Karpas-422 (cell line): Measurements from ENCODE around the gene RAD51B. TPM values are rescaled to one million over a fixed set of nuclear protein-coding genes. Genes with fewer than 3 reads are reported as not detected.

Source experiments
- DNase-seq: peaks from one replicate; pipeline ENCODE4 v3.0.0-alpha.2; 2015
- H2AFZ ChIP-seq: fragments of 200-600 bp; sonication (generic); 2 replicates; pipeline ENCODE4 v1.6.1; 2014; ENCODE audit warnings: antibody characterized with exemption, low read length, mixed read lengths
- H3K27ac ChIP-seq: fragments of 200-600 bp; sonication (generic); 2 replicates; pipeline ENCODE4 v1.5.1; 2014; ENCODE audit warnings: mild to moderate bottlenecking, low read length, moderate library complexity
- H3K27me3 ChIP-seq: fragments of 200-600 bp; sonication (generic); 2 replicates; pipeline ENCODE4 v1.6.1; 2014; ENCODE audit warnings: low read length, mixed read lengths
- H3K36me3 ChIP-seq: fragments of 200-600 bp; sonication (generic); 2 replicates; pipeline ENCODE4 v1.6.1; 2014; ENCODE audit warnings: low read length, mixed read lengths; ENCODE audit not compliant: insufficient read depth
- H3K4me1 ChIP-seq: fragments of 200-600 bp; sonication (generic); 2 replicates; pipeline ENCODE4 v1.6.1; 2014; ENCODE audit warnings: mild to moderate bottlenecking, low read length, mixed read lengths
- H3K4me2 ChIP-seq: fragments of 200-600 bp; sonication (generic); 2 replicates; pipeline ENCODE4 v1.6.1; 2014; ENCODE audit warnings: low read length, low read depth, mild to moderate bottlenecking; ENCODE audit not compliant: poor library complexity, severe bottlenecking
- H3K4me3 ChIP-seq: fragments of 200-600 bp; sonication (generic); 2 replicates; pipeline ENCODE4 v1.5.1; 2014; ENCODE audit warnings: mild to moderate bottlenecking, antibody characterized with exemption, low read length, mixed read lengths
- H3K79me2 ChIP-seq: fragments of 200-600 bp; sonication (generic); 2 replicates; pipeline ENCODE4 v1.6.1; 2014; ENCODE audit warnings: mild to moderate bottlenecking, low read length, mixed read lengths
- H3K9ac ChIP-seq: fragments of 200-600 bp; sonication (generic); 2 replicates; pipeline ENCODE4 v1.6.0; 2014; ENCODE audit warnings: low read length
- H3K9me2 ChIP-seq: fragments of 200-600 bp; sonication (generic), shearing (Covaris generic); replicated peaks from 2 replicates; pipeline ENCODE4 v1.6.0; 2014; ENCODE audit warnings: mild to moderate bottlenecking, low read length, moderate library complexity; ENCODE audit not compliant: insufficient read depth
- H3K9me3 ChIP-seq: fragments of 300-700, 200-600 bp; sonication (generic); 2 replicates; pipeline ENCODE4 v1.6.1; 2014; ENCODE audit warnings: low read length, mixed read lengths
- H4K20me1 ChIP-seq: fragments of 200-600 bp; sonication (generic); 2 replicates; pipeline ENCODE4 v1.6.1; 2014; ENCODE audit warnings: mild to moderate bottlenecking, antibody characterized with exemption, low read length, low read depth; ENCODE audit not compliant: insufficient read depth
- total RNA-seq: library from RNA; depleted of rRNA; stranded (reverse); fragments of >200 nt; shearing (Covaris generic); gene quantifications from 2 replicates; pipeline ENCODE4 v1.2.3, GENCODE V29; 2014; ENCODE audit warnings: low replicate concordance

RAD51B gene
- total RNA-seq, 1 experiment from 2014 or later, result 107 TPM

DNA sequence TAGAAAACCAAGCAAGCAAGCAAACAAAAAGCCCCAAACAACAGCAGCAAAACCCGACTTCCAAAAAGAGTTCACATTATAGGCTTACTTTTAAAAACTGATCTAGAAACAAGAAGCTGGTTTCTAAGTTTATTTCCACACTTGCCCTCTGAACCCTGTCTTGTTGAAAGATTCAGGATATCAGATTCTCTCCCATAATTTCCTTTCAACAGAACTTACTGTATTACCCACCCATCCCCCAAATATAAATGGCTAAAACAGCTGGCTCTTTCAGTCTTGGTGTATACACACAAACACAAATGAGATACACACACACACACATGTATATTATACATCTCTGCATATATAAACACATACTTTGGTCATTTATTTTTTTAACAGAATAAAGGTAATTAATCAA, 512.4 kb downstream of the RAD51B start:
- Histone ChIP-seq H3K36me3 (no peaks in the 10 kb centered on the region), H4K20me1 (no peaks in the 10 kb centered on the region), H3K9me3 (no peaks in the 10 kb centered on the region), H3K27me3 (no peaks in the 10 kb centered on the region), H3K4me2 (no peak overlapping the region), H2AFZ (no peak overlapping the region), H3K9ac (no peak overlapping the region), H3K4me3 (no peak overlapping the region), H3K9me2 (no peaks in the 10 kb centered on the region), H3K27ac (no peak overlapping the region), H3K4me1 (no peaks in the 10 kb centered on the region), H3K79me2 (no peaks in the 10 kb centered on the region)
- no peak for DNase-seq

DNA sequence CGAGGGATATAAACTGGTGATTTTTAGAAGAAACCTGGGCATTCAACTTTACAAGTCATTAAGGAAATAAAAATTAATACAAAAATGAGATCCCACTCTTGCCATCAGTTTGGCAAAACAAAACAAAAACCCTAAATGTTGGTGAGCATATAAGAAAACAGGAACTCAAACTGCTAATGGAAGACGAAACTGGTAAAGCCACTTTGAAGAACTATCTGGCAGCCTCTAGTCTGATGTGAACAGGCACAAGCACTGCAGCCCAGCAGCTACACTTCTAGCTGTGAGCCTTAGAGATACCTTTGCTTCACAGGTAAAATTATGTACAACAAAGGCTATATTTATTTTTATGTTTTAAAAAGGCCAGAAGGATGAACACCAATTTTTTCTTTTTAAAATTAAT, 513.7 kb downstream of the RAD51B start:
- H3K4me1 ChIP-seq, result no peaks in the 10 kb centered on the region
- no peaks in the 10 kb centered on the region for H3K27me3 ChIP-seq
- H3K4me2 ChIP-seq, result no peak overlapping the region
- no peak for DNase-seq
- no peaks in the 10 kb centered on the region for H3K9me2 ChIP-seq
- H3K27ac ChIP-seq, result no peak overlapping the region
- no peaks in the 10 kb centered on the region for H3K9me3 ChIP-seq
- H3K36me3 ChIP-seq, result no peaks in the 10 kb centered on the region
- no peak overlapping the region for H2AFZ ChIP-seq
- no peak overlapping the region for H3K4me3 ChIP-seq
- H4K20me1 ChIP-seq, result no peaks in the 10 kb centered on the region
- H3K9ac ChIP-seq, result no peak overlapping the region
- H3K79me2 ChIP-seq, result no peaks in the 10 kb centered on the region

DNA sequence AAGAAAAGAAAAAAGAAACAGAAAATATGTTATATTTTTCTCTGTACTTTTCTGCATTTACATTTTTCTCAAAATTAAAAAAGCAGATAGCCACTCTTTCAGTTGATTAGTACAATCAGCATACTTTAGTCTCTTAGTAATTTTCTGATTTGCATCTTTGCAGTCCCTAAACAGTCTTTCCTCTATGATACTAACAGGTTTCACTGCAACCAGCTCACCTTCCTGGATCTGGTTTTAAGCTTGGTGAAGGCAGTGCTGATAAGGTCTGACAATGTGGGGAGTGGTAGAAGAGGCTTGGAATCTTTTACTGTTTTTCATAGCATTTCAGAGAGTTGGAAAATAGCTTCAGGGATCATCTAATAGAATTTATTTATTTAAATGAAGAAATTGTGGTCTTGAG, 515.7 kb downstream of the RAD51B start:
- H4K20me1 ChIP-seq, result no peaks in the 10 kb centered on the region
- no peaks in the 10 kb centered on the region for H3K27me3 ChIP-seq
- H3K4me2 ChIP-seq, result no peak overlapping the region
- no peak for DNase-seq
- no peak overlapping the region for H3K4me3 ChIP-seq
- H3K9me3 ChIP-seq, result no peaks in the 10 kb centered on the region
- H3K9ac ChIP-seq, result no peak overlapping the region
- no peak overlapping the region for H3K27ac ChIP-seq
- H3K9me2 ChIP-seq, result no peaks in the 10 kb centered on the region
- H2AFZ ChIP-seq, result no peak overlapping the region
- no peaks in the 10 kb centered on the region for H3K36me3 ChIP-seq
- H3K79me2 ChIP-seq, result no peaks in the 10 kb centered on the region
- H3K4me1 ChIP-seq, result no peaks in the 10 kb centered on the region

DNA sequence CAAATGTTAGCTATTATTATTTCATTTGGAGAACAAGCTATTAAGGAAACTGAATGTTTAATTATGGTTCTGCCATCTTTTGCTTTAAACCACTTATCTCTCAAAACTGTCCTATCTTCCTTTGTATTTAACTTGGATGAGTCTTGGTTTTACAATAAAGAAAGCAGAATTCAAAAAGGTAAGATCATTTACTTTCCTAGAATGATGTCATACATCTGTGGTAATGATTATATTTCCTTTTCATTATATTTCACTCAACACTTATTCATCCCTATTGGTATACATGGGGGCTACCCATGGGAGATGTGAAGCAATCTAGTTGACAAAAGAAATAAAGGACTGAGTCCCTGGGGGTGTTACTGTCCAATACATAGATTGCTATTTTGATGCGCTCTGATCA, 516.6 kb downstream of the RAD51B start:
- no peaks in the 10 kb centered on the region for H3K4me1 ChIP-seq

DNA sequence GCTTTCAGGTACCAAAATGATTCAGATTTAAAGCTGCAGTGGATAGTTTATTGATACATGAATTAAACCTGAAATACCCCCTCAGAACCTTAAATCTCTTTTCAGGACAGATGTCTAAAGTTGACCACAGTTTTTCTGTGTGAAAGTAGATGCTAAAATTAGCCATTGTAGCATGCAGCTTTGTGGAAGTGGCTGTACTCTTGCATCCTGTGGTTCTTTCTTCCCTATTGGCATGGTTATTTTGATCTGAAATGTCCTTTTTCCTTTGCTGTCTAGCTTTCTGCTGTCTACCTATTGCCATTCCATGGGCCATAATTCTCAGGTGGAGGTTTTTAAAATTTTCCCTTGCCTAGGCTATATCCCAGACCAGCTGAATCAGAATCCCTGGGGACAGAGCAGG, 517.7 kb downstream of the RAD51B start:
- no peak overlapping the region for H3K4me3 ChIP-seq
- H3K27ac ChIP-seq, result no peak overlapping the region

More for the DNA sequence above, 516.6 kb downstream of the RAD51B start:
- no peak overlapping the region for H3K4me3 ChIP-seq
- no peaks in the 10 kb centered on the region for H3K9me2 ChIP-seq
- H3K9ac ChIP-seq, result no peak overlapping the region
- no peaks in the 10 kb centered on the region for H3K9me3 ChIP-seq
- H3K36me3 ChIP-seq, result no peaks in the 10 kb centered on the region
- no peaks in the 10 kb centered on the region for H3K27me3 ChIP-seq
- no peak for DNase-seq
- H3K27ac ChIP-seq, result no peak overlapping the region
- no peak overlapping the region for H2AFZ ChIP-seq
- H3K4me2 ChIP-seq, result no peak overlapping the region
- no peaks in the 10 kb centered on the region for H4K20me1 ChIP-seq
- H3K79me2 ChIP-seq, result no peaks in the 10 kb centered on the region

DNA sequence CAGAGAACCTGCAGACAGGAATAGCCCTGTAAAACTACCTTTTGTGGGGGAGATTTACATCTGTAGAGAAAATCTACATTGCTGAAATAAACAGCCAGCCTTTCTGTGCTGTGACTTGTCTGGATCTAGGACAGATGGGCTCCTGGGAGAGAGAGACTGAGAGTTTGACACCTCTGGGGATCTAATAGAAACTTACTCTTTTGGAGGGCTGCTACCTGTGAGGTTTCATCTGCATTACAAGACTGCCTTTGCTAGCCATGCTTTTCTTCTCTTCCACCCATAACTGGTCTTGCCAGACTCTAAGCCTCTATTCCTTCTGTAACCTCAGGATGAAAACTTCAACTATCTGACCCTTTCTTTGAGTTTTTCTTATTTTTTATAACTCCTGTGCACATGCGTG, 520.7 kb downstream of the RAD51B start:
- no peak for DNase-seq
- no peak overlapping the region for H3K4me2 ChIP-seq
- H3K27ac ChIP-seq, result no peak overlapping the region
- H3K9me3 ChIP-seq, result no peaks in the 10 kb centered on the region
- no peaks in the 10 kb centered on the region for H3K36me3 ChIP-seq
- no peak overlapping the region for H2AFZ ChIP-seq
- no peaks in the 10 kb centered on the region for H3K27me3 ChIP-seq
- no peaks in the 10 kb centered on the region for H3K79me2 ChIP-seq
- no peak overlapping the region for H3K4me3 ChIP-seq
- no peaks in the 10 kb centered on the region for H4K20me1 ChIP-seq
- H3K4me1 ChIP-seq, result no peaks in the 10 kb centered on the region
- no peaks in the 10 kb centered on the region for H3K9me2 ChIP-seq
- no peak overlapping the region for H3K9ac ChIP-seq

More for the DNA sequence above, 517.7 kb downstream of the RAD51B start:
- no peaks in the 10 kb centered on the region for H3K4me1 ChIP-seq
- H4K20me1 ChIP-seq, result no peaks in the 10 kb centered on the region
- no peaks in the 10 kb centered on the region for H3K27me3 ChIP-seq
- H3K4me2 ChIP-seq, result no peak overlapping the region
- H3K79me2 ChIP-seq, result no peaks in the 10 kb centered on the region
- no peak overlapping the region for H2AFZ ChIP-seq
- no peaks in the 10 kb centered on the region for H3K36me3 ChIP-seq
- H3K9ac ChIP-seq, result no peak overlapping the region
- no peak for DNase-seq
- H3K9me3 ChIP-seq, result no peaks in the 10 kb centered on the region
- no peaks in the 10 kb centered on the region for H3K9me2 ChIP-seq

DNA sequence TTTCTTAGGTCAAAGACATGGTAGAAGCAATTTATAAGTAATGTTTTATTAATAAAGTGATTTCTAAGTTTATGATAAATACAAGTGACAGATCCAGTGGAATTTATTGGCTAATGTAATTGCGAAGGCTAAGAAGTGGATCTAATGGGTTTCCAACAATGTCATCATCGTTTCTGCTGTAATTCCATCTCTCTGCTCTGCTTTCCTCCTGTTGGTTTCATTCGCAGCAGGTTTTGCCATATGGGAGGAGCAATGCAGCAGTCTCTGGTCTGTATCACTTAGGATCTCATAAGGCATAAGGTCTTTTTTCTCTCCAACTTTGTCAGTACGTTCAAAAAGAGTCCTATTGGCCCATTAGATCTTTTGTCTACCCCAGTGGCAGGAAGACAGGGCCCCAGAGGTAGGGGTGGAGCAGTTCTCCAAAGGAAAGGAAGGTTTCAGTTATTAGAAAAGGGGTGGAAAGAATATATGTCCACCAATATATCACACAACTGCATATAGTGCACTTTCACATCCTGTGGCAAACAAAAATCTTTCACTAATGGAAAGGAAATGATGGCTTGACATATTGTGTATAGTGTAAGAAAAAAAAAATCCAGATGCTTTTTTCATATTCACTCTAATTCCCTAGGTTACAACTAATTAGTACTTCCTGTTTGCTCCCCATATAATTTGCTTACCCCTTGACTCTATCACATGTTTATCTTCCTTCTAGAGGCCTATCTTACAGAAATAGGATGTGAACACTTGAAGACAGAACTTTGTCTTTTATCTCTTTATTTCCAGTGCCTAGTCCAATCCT, 522.0 kb downstream of the RAD51B start:
- Histone ChIP-seq H2AFZ (no peak overlapping the region), H3K4me3 (no peak overlapping the region), H4K20me1 (no peaks in the 10 kb centered on the region), H3K9me3 (no peaks in the 10 kb centered on the region), H3K4me1 (no peaks in the 10 kb centered on the region), H3K36me3 (no peaks in the 10 kb centered on the region), H3K4me2 (no peak overlapping the region), H3K79me2 (no peaks in the 10 kb centered on the region), H3K27me3 (no peaks in the 10 kb centered on the region), H3K9me2 (no peaks in the 10 kb centered on the region), H3K27ac (no peak overlapping the region), H3K9ac (no peak overlapping the region)
- no peak for DNase-seq

DNA sequence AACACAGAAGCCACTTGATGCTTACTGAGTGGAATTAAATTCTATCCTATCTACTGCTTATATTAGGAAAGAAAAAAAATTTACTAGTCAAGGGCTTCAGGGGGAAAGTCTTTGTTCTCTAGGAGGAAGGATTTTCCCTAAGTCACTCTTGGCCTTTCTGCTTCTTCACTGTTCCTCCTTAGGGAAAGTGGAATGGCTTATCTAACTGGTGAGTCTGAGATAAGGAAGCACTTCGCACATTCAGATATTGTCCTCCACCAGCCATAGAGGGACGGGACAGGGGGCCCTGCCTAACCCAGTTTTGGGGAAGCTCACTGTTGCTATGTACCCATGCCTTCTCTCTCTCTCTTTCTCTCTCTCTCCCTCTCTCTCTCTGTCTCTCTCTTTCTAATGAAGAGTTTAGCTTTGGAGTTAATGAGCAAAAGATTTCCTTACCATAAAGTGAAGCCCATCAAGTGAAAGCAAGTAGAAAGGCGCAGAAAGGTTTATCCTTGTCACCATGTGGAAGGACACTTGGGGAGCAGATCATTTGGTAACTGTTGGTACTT, 522.7 kb downstream of the RAD51B start:
- Histone ChIP-seq H3K9me3 (no peaks in the 10 kb centered on the region), H3K9me2 (no peaks in the 10 kb centered on the region), H2AFZ (no peak overlapping the region), H3K36me3 (no peaks in the 10 kb centered on the region), H3K27ac (no peak overlapping the region), H3K4me3 (no peak overlapping the region), H3K9ac (no peak overlapping the region), H3K4me2 (no peak overlapping the region), H3K4me1 (no peaks in the 10 kb centered on the region), H4K20me1 (no peaks in the 10 kb centered on the region), H3K79me2 (no peaks in the 10 kb centered on the region), H3K27me3 (no peaks in the 10 kb centered on the region)
- DNase-seq, result no peak
